Measurements from ENCODE around the gene ADD1. TPM values are rescaled to one million over a fixed set of nuclear protein-coding genes. Genes with fewer than 3 reads are reported as not detected.

The ADD1 gene
- total and polyA plus RNA-seq, 4 donors, result 62.2 to 142 (median 83.4) TPM

DNA sequence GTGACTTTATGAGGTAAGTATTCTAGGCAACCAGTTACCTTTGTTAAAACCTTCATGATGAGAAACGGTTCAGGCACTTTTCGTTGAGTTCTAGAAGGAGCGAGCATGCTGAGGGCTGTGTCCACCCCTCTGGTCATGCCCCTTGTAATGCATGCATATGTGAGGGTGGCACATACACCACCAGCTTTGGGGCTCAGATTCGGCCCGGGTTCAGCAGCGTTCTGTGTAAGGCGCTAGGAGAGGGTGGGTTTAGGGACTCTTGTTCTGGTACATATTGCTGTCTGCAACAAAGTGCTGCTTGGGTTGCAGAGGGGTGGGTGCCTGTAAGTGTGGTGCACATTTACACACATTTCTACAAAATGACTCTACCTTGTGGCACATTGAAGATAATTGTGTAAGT is 65.0 kb downstream of the ADD1 start:
- 88% methylated on average over 7 of the region's 7 CpGs for WGBS
- Histone ChIP-seq H3K9ac (ENCODE audit: low read depth in 1 of 2, low read length in 2 of 2) (no peak overlapping the region), H3K27me3 (ENCODE audit: control insufficient read depth in 4 of 4, insufficient read depth in 4 of 4, low read length in 3 of 4) (no peaks in the 10 kb centered on the region), H3K36me3 (ENCODE audit: control insufficient read depth in 4 of 4, insufficient read depth in 3 of 4, low read depth in 1 of 4, low read length in 3 of 4) (peaks cover 2 to 52% (median 37%) of the 10 kb centered on the region in 4 donors), H3K4me1 (ENCODE audit: control insufficient read depth in 4 of 4, insufficient read depth in 4 of 4, low read length in 3 of 4) (peaks cover 5 to 31% (median 20%) of the 10 kb centered on the region in 4 donors), H3K4me3 (ENCODE audit: low read depth in 1 of 3, low read length in 3 of 3) (no peak overlapping the region), H3K27ac (ENCODE audit: low read depth in 1 of 2, low read length in 2 of 2) (no peak overlapping the region), H3K9me3 (ENCODE audit: control insufficient read depth in 4 of 4, low read length in 3 of 4) (no peaks in the 10 kb centered on the region)
- no peak for TF ChIP-seq GABPA (IDR thresholded peaks at IDR 0.05 in 1 of 2, conservative IDR thresholded peaks at IDR 0.05 in 1 of 2)
- TF ChIP-seq SP1 (IDR thresholded peaks at IDR 0.05), result no peak
- TF ChIP-seq FOXA1 (IDR thresholded peaks at IDR 0.05), result no peak
- TF ChIP-seq NR2F2 (IDR thresholded peaks at IDR 0.05), result no peak
- TF ChIP-seq HNF4G (IDR thresholded peaks at IDR 0.05), result no peak
- no peak for TF ChIP-seq YY1 (IDR thresholded peaks at IDR 0.05)
- no peak for TF ChIP-seq CTCF (IDR thresholded peaks at IDR 0.05; ENCODE audit: low read depth, low read length, missing input control)
- no peak for TF ChIP-seq HNF4A (conservative IDR thresholded peaks at IDR 0.05)
- no peak for TF ChIP-seq RXRA (IDR thresholded peaks at IDR 0.05)
- TF ChIP-seq ATF3 (IDR thresholded peaks at IDR 0.05), result no peak
- no peak for TF ChIP-seq EGR1 (IDR thresholded peaks at IDR 0.05; ENCODE audit: low read depth in 2 of 2)
- TF ChIP-seq JUND (IDR thresholded peaks at IDR 0.05), result no peak
- TF ChIP-seq TAF1 (conservative IDR thresholded peaks at IDR 0.05), result no peak
- TF ChIP-seq MAX (IDR thresholded peaks at IDR 0.05), result no peak
- DNase-seq (ENCODE audit: low spot score), result no peak

GRCh38 chr4:2909583-2909982 is 65.9 kb downstream of the ADD1 start:
- 38% methylated on average over 8 of the region's 8 CpGs for WGBS
- Histone ChIP-seq H3K4me1 (ENCODE audit: control insufficient read depth in 4 of 4, insufficient read depth in 4 of 4, low read length in 3 of 4) (peaks cover 5 to 31% (median 20%) of the 10 kb centered on the region in 4 donors), H3K27ac (ENCODE audit: low read depth in 1 of 2, low read length in 2 of 2) (peak overlapping the region; percentile 34 to 50), H3K4me3 (ENCODE audit: low read depth in 1 of 3, low read length in 3 of 3) (no peak overlapping the region), H3K9ac (ENCODE audit: low read depth in 1 of 2, low read length in 2 of 2) (no peak overlapping the region), H3K9me3 (ENCODE audit: control insufficient read depth in 4 of 4, low read length in 3 of 4) (no peaks in the 10 kb centered on the region), H3K27me3 (ENCODE audit: control insufficient read depth in 4 of 4, insufficient read depth in 4 of 4, low read length in 3 of 4) (no peaks in the 10 kb centered on the region), H3K36me3 (ENCODE audit: control insufficient read depth in 4 of 4, insufficient read depth in 3 of 4, low read depth in 1 of 4, low read length in 3 of 4) (peaks cover 2 to 49% (median 31%) of the 10 kb centered on the region in 4 donors)
- TF ChIP-seq YY1 (IDR thresholded peaks at IDR 0.05) (peak; percentile 25), HNF4G (IDR thresholded peaks at IDR 0.05) (peak; percentile 77), TAF1 (conservative IDR thresholded peaks at IDR 0.05) (no peak), RXRA (IDR thresholded peaks at IDR 0.05) (peak; percentile 81 to 84), EGR1 (IDR thresholded peaks at IDR 0.05; ENCODE audit: low read depth in 2 of 2) (peak in 1 of 2 donors; percentile 75), MAX (IDR thresholded peaks at IDR 0.05) (no peak), HNF4A (conservative IDR thresholded peaks at IDR 0.05) (peak; percentile 90 to 93), RAD21 (IDR thresholded peaks at IDR 0.05) (peak; percentile 62 to 72), ATF3 (IDR thresholded peaks at IDR 0.05) (no peak), FOXA1 (IDR thresholded peaks at IDR 0.05) (no peak), JUND (IDR thresholded peaks at IDR 0.05) (peak in 1 of 2 donors; percentile 33), SP1 (IDR thresholded peaks at IDR 0.05) (peak; percentile 92), GABPA (IDR thresholded peaks at IDR 0.05 in 1 of 2, conservative IDR thresholded peaks at IDR 0.05 in 1 of 2) (no peak), NR2F2 (IDR thresholded peaks at IDR 0.05) (peak; percentile 74)
- TF ChIP-seq, protein P1, sequence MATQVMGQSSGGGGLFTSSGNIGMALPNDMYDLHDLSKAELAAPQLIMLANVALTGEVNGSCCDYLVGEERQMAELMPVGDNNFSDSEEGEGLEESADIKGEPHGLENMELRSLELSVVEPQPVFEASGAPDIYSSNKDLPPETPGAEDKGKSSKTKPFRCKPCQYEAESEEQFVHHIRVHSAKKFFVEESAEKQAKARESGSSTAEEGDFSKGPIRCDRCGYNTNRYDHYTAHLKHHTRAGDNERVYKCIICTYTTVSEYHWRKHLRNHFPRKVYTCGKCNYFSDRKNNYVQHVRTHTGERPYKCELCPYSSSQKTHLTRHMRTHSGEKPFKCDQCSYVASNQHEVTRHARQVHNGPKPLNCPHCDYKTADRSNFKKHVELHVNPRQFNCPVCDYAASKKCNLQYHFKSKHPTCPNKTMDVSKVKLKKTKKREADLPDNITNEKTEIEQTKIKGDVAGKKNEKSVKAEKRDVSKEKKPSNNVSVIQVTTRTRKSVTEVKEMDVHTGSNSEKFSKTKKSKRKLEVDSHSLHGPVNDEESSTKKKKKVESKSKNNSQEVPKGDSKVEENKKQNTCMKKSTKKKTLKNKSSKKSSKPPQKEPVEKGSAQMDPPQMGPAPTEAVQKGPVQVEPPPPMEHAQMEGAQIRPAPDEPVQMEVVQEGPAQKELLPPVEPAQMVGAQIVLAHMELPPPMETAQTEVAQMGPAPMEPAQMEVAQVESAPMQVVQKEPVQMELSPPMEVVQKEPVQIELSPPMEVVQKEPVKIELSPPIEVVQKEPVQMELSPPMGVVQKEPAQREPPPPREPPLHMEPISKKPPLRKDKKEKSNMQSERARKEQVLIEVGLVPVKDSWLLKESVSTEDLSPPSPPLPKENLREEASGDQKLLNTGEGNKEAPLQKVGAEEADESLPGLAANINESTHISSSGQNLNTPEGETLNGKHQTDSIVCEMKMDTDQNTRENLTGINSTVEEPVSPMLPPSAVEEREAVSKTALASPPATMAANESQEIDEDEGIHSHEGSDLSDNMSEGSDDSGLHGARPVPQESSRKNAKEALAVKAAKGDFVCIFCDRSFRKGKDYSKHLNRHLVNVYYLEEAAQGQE (IDR thresholded peaks at IDR 0.05), result peak; percentile 44
- TF ChIP-seq, protein P2, sequence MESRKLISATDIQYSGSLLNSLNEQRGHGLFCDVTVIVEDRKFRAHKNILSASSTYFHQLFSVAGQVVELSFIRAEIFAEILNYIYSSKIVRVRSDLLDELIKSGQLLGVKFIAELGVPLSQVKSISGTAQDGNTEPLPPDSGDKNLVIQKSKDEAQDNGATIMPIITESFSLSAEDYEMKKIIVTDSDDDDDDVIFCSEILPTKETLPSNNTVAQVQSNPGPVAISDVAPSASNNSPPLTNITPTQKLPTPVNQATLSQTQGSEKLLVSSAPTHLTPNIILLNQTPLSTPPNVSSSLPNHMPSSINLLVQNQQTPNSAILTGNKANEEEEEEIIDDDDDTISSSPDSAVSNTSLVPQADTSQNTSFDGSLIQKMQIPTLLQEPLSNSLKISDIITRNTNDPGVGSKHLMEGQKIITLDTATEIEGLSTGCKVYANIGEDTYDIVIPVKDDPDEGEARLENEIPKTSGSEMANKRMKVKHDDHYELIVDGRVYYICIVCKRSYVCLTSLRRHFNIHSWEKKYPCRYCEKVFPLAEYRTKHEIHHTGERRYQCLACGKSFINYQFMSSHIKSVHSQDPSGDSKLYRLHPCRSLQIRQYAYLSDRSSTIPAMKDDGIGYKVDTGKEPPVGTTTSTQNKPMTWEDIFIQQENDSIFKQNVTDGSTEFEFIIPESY (IDR thresholded peaks at IDR 0.05), result no peak
- DNase-seq (ENCODE audit: low spot score), result no peak
